ENCODE results near the gene XPO1.

Gene XPO1

GRCh38 chr2:61436092-61436491 is 102.1 kb downstream of the XPO1 start:
- no peak for DNase-seq (ENCODE audit: low read depth in 4 of 4, low spot score in 1 of 4)

GRCh38 chr2:61435291-61435690 is 102.9 kb downstream of the XPO1 start:
- DNase-seq (ENCODE audit: low read depth in 4 of 4, low spot score in 1 of 4) = no peak

- DNase-seq (ENCODE audit: low read depth in 4 of 4, low spot score in 1 of 4) = no peak
Observed at GRCh38 chr2:61434314-61434713, 103.8 kb downstream of the XPO1 start.

GRCh38 chr2:61433606-61434005 is 104.5 kb downstream of the XPO1 start:
- no peak for DNase-seq (ENCODE audit: low read depth in 4 of 4, low spot score in 1 of 4)

- no peak for DNase-seq (ENCODE audit: low read depth in 4 of 4, low spot score in 1 of 4)
Observed at GRCh38 chr2:61432990-61433389, 105.2 kb downstream of the XPO1 start.

- DNase-seq (ENCODE audit: low read depth in 4 of 4, low spot score in 1 of 4) = no peak
Observed at GRCh38 chr2:61431345-61431744, 106.8 kb downstream of the XPO1 start.
